HG03060 (cell line): ENCODE measurements around the gene PEAK3.

Experiments
- ATAC-seq: cut with Tn5 transposase; IDR thresholded peaks from one replicate; pipeline ENCODE4 v1.9.1; 2021; ENCODE audit warnings: low read depth, moderate number of reproducible peaks; ENCODE audit not compliant: unreplicated experiment

Gene PEAK3

DNA sequence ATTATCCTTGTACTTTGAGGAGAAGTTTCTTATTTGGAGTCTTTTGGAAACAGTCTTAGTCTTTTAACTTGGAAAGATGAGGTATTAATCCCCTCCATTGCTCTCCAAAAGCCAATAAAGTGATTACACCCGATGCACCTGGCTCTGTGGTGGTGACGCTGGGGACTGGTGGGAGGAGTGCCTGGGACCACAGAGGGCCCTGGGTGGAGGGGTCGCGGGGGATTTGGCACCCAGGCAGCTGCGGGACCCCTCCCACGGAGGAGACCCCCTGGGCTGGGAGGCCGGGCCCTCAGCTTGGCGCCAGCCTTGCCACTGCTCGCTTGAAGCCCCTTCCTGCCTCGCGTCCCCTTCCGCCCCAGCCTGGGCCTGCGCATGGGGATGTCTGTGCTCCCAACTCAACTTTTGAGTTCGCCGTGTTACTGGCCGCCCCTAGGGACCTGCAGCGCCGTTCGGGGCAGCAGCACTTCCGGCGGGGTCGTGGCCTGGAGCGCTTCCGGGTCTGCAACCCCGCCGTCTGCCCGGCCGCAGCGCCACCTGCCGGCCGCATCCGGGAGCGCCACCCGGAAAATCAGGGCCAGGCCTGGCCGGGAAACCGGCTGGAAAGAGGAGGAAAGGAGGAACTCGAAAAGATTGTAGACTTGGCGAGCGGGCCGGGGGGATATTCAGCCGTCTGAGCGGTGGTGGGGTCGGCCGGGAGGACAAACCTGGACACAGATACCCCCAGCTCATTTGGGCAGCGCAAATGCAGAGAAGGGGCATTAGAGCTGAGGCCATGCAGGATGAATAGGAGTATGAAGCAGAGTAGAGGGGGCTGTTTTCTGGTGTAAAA lies 8.4 kb downstream of the PEAK3 start:
- no peak for ATAC-seq

DNA sequence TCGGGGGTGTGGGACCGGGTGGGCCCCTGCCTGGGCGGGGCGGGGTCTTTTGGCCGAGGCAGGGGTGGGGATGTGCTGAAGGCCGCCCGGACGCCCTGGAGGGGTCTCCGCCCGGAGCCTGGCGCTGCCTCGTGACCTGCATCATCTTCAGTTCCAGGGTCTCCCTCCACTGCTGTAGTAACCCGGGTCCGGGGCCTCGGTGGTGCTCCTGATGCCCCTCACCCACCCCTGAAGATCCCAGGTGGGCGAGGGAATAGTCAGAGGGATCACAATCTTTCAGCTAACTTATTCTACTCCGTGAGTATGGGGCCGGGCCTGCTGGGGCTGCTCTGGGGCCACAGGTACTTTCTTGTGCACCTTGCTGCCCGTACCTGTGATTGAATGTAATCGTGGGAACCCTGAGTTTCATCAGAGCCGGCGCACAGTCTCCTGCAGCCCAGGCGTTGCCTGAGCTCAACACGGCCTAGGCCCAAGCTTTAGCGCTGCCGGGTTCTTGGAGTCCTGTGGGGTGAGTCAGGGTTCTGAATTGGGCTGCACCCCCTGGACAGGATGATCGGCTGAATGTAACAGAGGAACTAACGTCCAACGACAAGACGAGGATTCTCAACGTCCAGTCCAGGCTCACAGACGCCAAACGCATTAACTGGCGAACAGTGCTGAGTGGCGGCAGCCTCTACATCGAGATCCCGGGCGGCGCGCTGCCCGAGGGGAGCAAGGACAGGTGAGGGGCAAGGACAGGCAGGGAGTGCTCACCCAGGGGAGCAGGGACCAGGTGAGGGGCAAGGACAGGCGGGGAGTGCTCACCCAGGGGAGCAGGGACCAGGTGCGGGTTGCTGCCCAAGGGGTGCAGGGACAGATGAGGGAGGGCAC lies 10.5 kb downstream of the PEAK3 start:
- no peak for ATAC-seq

DNA sequence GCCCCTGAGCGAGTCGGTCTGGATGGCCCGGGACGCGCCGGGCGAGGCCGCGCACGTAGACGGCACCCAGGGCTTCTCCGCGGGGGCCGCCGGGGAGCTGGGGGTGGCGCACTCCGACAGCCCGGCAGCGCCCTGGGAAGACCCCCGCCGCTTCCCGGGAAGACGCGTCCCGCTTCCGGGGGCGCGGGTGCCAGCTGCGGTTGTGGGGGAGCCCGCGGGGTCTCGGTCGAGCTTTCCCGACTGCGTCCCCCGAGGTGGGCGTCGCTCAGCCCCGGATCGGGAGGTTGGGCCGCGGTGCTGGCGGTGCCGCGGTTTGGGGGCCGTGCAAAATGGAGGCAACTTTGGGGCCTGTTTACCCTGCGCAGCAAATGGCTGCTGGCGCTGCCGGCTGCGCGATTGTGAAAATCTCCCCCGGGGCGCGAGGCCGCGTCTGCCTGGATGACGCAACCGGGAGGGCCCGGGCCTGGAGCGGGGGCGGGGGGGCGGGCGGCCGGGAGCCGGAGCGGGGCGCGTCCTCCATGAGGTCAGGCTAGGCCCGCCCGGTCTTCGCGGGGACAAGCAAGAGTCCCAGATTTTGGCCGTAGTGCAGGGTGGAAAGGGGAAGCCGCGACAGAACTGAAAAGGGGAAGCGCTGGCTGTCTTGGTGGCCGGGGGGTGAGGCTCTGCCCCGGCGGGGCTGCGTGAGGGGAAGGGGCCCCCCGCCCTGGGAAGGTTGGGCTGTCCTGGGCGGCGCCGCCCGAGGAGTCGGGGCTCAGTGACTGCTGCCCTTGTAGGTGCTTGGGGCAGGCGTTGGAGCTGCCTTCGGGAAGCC lies 11.3 kb downstream of the PEAK3 start:
- no peak for ATAC-seq

GRCh38 chr19:2270157-2270422 lies 11.9 kb downstream of the PEAK3 start:
- ATAC-seq: no peak

DNA sequence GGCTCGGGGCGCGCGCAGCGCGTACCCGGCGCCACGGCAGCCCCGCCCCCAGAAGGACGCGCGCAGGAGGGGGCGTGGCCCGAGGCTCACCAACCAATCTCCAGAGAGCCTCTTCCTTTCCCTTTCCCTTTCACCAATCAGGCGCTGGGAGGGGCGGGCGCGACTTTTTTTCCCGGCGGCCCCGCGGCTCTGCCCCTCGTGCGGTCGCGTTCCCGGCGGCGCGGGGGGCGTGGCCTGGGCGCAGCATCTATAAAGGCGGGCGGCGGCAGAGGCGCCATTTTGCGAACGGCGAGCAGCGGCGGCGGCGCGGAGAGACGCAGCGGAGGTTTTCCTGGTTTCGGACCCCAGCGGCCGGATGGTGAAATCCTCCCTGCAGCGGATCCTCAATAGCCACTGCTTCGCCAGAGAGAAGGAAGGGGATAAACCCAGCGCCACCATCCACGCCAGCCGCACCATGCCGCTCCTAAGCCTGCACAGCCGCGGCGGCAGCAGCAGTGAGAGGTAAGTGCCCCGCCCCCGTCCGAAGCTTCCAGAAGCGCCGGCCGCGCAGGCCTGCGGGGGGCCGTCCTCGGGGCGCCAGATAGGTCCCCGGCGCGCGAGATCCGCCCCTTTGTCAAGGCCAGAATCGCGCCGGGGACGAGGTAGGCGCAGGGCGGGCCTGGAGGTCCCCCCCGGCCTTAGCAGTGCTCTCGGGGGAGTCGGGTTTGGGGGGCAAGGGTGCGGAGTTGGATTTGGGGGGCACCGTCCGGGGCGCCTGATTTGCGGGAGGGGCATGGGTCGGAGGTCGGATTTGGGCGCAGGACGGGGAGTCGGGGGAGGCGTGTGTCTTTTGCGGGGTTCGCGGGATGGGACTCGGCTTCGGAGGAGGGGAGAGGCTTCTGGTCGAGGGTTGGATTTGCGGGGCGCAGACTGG lies 12.5 kb downstream of the PEAK3 start:
- peak; percentile 35 for ATAC-seq

DNA sequence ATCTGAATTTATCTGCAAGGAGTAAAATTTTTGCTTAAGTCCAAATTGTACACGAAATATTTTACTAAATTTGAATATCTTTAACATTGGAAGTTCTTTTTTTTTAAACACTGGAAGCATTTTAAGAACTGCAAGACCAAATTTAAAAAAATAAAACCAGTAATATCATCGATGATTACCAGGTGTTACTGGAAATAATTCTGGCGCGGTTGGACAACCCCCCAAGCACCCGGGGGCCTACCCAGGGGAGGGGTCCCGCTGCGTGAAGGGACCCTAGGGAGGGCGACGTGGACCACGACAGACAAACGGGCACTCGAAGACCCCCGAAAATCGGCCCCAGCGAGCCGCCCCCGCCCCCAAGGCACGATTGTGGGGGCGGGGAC lies 13.1 kb downstream of the PEAK3 start:
- ATAC-seq: no peak

DNA sequence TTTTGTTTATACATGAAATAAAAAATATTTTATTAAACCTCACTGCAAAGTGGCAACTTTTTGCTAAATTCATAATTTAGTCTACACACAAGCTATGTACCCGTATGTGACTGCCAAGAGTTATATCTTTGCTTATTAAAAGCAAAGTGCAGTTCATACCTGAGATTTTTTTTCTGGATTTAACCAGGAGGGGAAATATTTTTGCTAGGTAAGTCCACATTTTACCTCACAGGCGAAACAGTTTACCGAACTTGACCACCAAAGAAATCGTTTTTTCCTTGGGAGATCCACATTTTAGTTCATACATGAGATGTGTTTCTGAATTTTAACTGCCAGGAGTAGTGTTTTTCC lies 13.5 kb downstream of the PEAK3 start:
- ATAC-seq: no peak

DNA sequence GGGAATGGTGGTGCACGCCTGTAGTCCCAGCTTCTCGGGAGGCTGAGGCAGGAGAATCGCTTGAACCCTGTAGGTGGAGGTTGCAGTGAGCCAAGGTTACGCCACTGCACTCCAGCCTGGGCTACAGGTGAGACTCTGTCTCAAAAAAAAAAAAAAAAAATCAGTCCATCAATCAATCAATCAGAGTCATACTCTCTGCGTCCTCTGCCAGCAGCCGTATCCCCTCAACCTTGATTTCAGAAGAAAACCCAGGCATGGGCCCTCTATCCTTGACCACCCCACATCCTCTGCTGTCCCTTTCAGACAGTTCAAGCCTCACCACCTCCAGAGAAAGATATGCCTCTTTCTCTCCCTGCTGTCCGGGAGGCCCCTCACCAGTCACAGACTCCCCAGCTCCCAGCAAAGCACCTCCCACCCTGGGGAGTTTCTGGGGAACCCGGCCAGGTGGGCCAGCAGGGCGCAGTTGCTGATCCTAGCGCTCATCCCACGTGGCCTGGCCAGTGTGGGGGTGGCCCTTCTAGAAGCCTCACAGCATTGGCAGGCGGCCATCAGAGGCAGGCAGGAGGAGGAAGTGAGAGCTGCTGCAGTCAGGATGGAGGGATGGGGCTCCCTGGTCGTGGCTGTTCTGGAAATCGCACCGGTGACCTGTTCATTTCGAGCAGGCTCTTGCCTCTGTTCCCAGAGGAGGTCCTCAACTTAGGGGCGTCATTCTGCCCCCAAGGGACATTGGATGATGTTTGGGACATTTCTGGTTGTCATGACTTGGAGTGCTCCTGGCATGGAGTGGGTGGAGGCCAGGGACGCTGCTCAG lies 15.6 kb downstream of the PEAK3 start:
- ATAC-seq: no peak

DNA sequence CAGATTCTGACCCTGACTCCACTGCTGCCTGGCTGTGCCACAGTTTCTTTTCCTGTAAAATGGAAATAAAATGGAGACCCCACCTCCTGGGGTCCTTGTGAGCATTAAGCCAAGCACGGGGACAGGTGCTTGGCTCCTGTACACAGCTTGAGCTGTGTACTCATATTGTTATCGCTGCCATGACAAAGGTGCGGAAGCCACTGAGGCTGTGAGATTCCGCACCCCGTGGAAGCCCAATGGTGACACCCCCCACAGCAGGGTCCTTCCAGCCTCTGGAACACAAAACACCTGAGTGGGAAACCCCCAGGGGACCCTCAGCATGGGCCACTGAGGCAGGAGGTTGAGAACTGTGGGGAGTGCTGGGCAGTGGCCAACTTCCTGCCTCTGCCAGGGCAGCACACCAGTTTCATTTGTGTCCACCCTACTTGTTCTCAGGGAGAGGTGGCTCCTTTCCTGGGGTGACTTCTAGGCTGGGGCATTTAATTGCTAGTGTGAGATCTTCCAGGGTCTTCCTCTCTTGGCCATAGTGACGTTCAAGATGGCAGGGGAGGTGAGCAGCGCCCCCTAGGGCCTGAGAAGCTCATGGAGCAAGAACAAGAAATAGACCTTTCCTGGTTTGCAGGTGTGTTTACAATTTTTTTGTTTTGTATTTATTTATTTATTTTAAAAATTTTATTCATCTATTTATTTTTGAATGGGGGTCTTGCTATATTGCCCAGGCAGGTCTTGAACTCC lies 20.4 kb downstream of the PEAK3 start:
- ATAC-seq: no peak

GRCh38 chr19:2260341-2260805 lies 21.6 kb downstream of the PEAK3 start:
- ATAC-seq: no peak

DNA sequence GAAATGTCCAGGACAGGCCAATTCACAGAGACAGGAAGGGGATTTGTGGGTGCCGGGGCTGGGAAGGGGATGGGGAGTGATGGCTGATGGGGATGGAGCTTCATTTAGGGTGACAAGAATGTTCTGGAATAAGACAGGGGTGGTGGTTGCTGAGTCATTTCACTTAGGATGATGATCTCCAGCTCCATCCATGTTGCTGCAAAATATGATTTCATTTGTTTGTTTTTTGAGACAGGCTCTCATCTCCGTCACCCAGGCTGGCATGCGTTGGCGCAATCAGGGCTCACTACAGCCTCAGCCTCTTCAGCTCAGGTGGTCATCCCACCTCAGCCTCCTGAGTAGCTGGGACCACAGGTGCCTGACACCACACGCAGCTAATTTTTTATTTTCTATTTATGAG lies 22.6 kb downstream of the PEAK3 start:
- no peak for ATAC-seq

DNA sequence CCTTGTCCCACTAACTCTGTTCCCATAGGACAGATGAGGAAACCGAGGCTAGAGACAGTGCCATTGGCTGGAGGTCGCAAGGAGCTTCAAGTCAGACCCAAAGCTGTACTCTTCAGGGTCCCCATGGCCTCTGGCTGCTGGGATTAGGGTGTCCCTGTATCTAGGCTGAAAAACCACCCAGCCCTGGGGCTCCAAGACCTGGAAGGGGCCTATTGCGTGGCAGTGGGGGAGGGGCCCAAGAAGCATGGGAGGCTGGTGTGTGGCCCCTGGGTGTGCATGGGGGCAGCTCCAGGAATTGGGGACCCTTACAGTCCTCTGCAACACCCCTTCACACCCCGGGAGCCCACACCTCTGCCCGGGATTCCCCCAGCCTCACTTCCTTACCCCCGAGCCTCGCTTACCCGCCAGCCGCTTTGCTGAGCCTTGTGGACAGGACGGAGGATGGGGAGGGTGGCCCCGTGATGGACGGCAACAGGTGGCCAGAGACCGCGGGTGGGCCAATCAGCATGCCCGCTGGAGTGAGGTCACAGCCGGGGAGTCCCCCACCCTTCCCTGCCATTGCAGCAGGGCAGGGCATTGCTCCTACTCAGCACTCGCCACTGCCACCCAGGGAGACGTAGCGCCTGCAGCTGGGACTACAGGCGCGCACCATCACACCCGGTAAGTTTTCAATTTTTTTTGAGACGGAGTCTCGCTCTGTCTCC lies 25.8 kb downstream of the PEAK3 start, which contains the start of gene JSRP1:
JSRP1 (minus strand) TSS at position 436 of the 704 bp plus-strand sequence. CDS start 1,103 bp downstream, outside the sequence.
- no peak for ATAC-seq

- ATAC-seq: no peak
Observed at GRCh38 chr19:2255112-2255845, 26.7 kb downstream of the PEAK3 start.

DNA sequence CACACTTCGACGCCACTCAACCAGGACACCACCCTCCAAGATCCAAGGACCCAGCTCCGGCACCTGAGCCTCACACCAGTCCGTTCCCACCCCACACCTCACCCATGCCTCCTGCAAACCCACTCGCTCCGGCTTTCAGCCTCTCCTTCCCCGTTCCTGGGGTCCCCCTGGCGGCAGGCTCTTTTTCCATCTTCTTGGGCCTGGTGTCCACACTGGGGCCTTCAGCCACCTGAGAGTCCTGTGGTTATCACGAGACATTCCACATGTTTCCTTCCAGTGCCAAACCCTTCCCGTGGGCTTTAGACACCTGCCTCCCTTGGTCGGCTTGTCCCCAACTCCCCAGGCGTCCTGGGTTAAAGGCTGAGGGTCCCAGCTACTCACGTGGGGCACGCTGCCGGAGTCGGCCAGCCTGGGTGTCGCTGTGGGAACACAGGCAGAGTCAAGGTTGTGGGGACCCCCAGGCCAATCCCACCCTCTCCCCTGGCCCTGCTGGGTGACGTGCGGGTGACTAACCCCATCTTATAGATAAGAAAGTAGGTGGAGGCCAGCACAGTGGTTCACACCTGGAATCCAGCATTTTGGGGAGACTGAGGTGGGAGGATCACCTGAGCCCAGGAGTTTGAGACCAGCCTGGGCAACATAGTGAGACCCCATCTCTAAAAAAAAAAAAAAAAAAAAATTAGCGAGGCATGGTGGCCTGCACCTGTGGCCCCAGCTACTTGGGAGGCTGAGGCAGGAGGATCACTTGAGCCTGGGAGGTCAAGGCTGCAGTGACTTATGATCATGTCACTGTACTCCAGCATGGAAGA lies 27.7 kb downstream of the PEAK3 start:
- no peak for ATAC-seq

- ATAC-seq: no peak
Observed at GRCh38 chr19:2253106-2254063, 28.6 kb downstream of the PEAK3 start.
